DND-41 (cell line): ENCODE results near the gene FAM20C.

ENCODE experiments used
- ATAC-seq: fragments of 200-7000 bp; cut with Tn5 transposase; 3 replicates; pipeline ENCODE4 v1.9.1; 2021; ENCODE audit warnings: low read depth; ENCODE audit not compliant: insufficient read depth
- DNase-seq: peaks from one replicate; pipeline ENCODE4 v3.0.0-alpha.2; 2020
- H2AFZ ChIP-seq: 2 replicates; pipeline ENCODE4 v1.6.0; 2012; ENCODE audit warnings: low read depth, low read length
- H3K27ac ChIP-seq: 2 replicates; pipeline ENCODE4 v1.5.1; 2012; ENCODE audit warnings: low read length, inconsistent platforms
- H3K27me3 ChIP-seq: fragments of 200-600 bp; sonication (generic); 2 replicates; pipeline ENCODE4 v1.6.0; 2012; ENCODE audit warnings: low read length, mild to moderate bottlenecking, inconsistent platforms; ENCODE audit not compliant: insufficient read depth, poor library complexity
- H3K36me3 ChIP-seq: 2 replicates; pipeline ENCODE4 v1.5.1; 2012; ENCODE audit warnings: low read length, inconsistent platforms; ENCODE audit not compliant: insufficient read depth
- H3K4me1 ChIP-seq: 2 replicates; pipeline ENCODE4 v1.5.1; 2012; ENCODE audit warnings: mild to moderate bottlenecking, low read length; ENCODE audit not compliant: insufficient read depth
- H3K4me2 ChIP-seq: 2 replicates; pipeline ENCODE4 v1.6.0; 2012; ENCODE audit warnings: mild to moderate bottlenecking, moderate library complexity, low read length, inconsistent platforms; ENCODE audit not compliant: insufficient read depth
- H3K4me3 ChIP-seq, 2 experiments: fragments of 200-600 bp in 1 of 2; shearing (Covaris generic) in 1 of 2; 2 replicates each; pipeline ENCODE4 v1.5.1; 2012 to 2016; ENCODE audit warnings: inconsistent platforms in 2 of 2, low read length in 2 of 2, mild to moderate bottlenecking in 2 of 2, low read depth in 1 of 2, moderate library complexity in 1 of 2
- H3K79me2 ChIP-seq: 2 replicates; pipeline ENCODE4 v1.6.0; 2012; ENCODE audit warnings: low read length, inconsistent platforms; ENCODE audit not compliant: insufficient read depth
- H3K9ac ChIP-seq: 2 replicates; pipeline ENCODE4 v1.6.0; 2012; ENCODE audit warnings: low read depth, mild to moderate bottlenecking, inconsistent platforms, low read length, moderate library complexity
- H3K9me3 ChIP-seq: 2 replicates; pipeline ENCODE4 v1.5.1; 2012; ENCODE audit warnings: low read length, moderate library complexity, mild to moderate bottlenecking, inconsistent platforms; ENCODE audit not compliant: insufficient read depth, severe bottlenecking
- H4K20me1 ChIP-seq: 2 replicates; pipeline ENCODE4 v1.6.0; 2012; ENCODE audit warnings: low read length; ENCODE audit not compliant: insufficient read depth
- CTCF ChIP-seq: IDR thresholded peaks from 2 replicates; pipeline ENCODE4 v1.5.1; 2012; ENCODE audit warnings: borderline replicate concordance, low read length, moderate library complexity, mild to moderate bottlenecking; ENCODE audit not compliant: poor library complexity, severe bottlenecking; ENCODE audit errors: extremely low read depth
- EZH2 ChIP-seq: IDR thresholded peaks from 3 replicates; pipeline ENCODE4 v1.6.1; 2012; ENCODE audit warnings: borderline replicate concordance, low read depth, mild to moderate bottlenecking, moderate library complexity, low read length, inconsistent platforms; ENCODE audit not compliant: severe bottlenecking

FAM20C gene

GRCh38 chr7:221978-222715 is 29.8 kb downstream of the FAM20C start:
- Histone ChIP-seq H3K79me2 (no peaks in the 10 kb centered on the region), H3K9ac (no peak overlapping the region), H3K27ac (no peak overlapping the region), H4K20me1 (peaks cover 5% of the 10 kb centered on the region; the same call in 1 of the 2 replicates), H3K4me2 (no peak overlapping the region), H3K27me3 (no peaks in the 10 kb centered on the region), H3K4me1 (no peaks in the 10 kb centered on the region), H3K36me3 (no peaks in the 10 kb centered on the region), H2AFZ (no peak overlapping the region), H3K9me3 (no peaks in the 10 kb centered on the region), H3K4me3 (no peak overlapping the region)
- DNase-seq (no peak), ATAC-seq (no peak)
- TF ChIP-seq CTCF: no peak

- Histone ChIP-seq H4K20me1 (peaks cover 5% of the 10 kb centered on the region; the same call in 1 of the 2 replicates), H2AFZ (no peak overlapping the region), H3K9me3 (no peaks in the 10 kb centered on the region), H3K9ac (no peak overlapping the region), H3K4me1 (no peaks in the 10 kb centered on the region), H3K27ac (no peak overlapping the region), H3K4me2 (no peak overlapping the region), H3K36me3 (no peaks in the 10 kb centered on the region), H3K79me2 (no peaks in the 10 kb centered on the region), H3K27me3 (no peaks in the 10 kb centered on the region), H3K4me3 (no peak overlapping the region)
- DNase-seq (no peak), ATAC-seq (no peak)
- no peak for TF ChIP-seq EZH2
- TF ChIP-seq CTCF: no peak
These were observed 30.3 kb downstream of the FAM20C start for GRCh38 chr7:222716-223041.

- Histone ChIP-seq H2AFZ (no peak overlapping the region), H3K9me3 (no peaks in the 10 kb centered on the region), H3K27me3 (no peaks in the 10 kb centered on the region), H3K4me3 (no peak overlapping the region), H3K4me2 (no peak overlapping the region), H3K27ac (no peak overlapping the region), H3K4me1 (no peaks in the 10 kb centered on the region), H3K79me2 (no peaks in the 10 kb centered on the region), H3K9ac (no peak overlapping the region), H4K20me1 (peaks cover 4% of the 10 kb centered on the region; the same call in 1 of the 2 replicates), H3K36me3 (no peaks in the 10 kb centered on the region)
- ATAC-seq (no peak), DNase-seq (no peak)
- TF ChIP-seq CTCF: no peak
- TF ChIP-seq EZH2: no peak
These were observed 30.9 kb downstream of the FAM20C start for GRCh38 chr7:223118-223800.
